ENCODE results near the gene AXL. TPM values are rescaled to one million over a fixed set of nuclear protein-coding genes. Genes with fewer than 3 reads are reported as not detected.

AXL gene
- total RNA-seq, 1 experiment from 2014 or later: 128 TPM

DNA sequence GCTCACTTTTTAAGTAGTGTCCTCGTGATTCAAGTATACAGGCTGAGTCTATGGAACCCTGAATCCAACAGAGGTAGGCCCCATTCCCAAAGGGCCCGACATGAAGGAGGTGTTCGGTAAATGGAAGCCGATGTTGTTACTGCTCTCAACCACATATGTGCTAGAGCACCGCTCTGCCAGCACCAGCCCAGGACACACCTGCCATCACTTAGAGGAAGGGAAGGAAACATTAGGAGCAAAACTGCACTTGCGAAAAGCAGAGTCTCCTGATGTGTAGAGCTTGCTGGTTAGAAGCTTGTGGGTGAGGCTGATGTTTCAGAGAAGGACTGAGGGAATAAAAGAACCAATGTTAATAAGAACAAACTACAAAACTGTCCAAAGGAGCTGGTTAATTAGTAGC is 81.5 kb downstream of the AXL start:
- intact Hi-C loops (cut with micrococcal nuclease; ENCODE audit: unreplicated experiment) (no loop called here), in situ Hi-C loops (cut with HindIII; ENCODE audit: low pct_unique_long_range_greater_than_20kb, low sequenced_read_pairs) (no loop called here)
- ATAC-seq (no peak), DNase-seq (ENCODE audit: low read depth, low spot score) (no peak)
- ChIA-PET CTCF (no interaction called here), POLR2A (no interaction called here)
- H3K27me3 ChIP-seq (ENCODE audit: control insufficient read depth, insufficient read depth, low read length): no peaks in the 10 kb centered on the region
- no peak for TF ChIP-seq POLR2AphosphoS5 (IDR thresholded peaks at IDR 0.05; ENCODE audit: low read depth, low read length)
- no peaks in the 10 kb centered on the region for H3K9me3 ChIP-seq (ENCODE audit: control insufficient read depth, insufficient read depth, low read depth, low read length)
- no TSS peak for BruUV-seq (replicated peaks)
- no peak overlapping the region for H3K4me3 ChIP-seq (ENCODE audit: low read depth in 2 of 2, low read length in 2 of 2)
- H3K27ac ChIP-seq (ENCODE audit: low read length): no peak overlapping the region
- no peaks in the 10 kb centered on the region for H3K4me1 ChIP-seq (ENCODE audit: control insufficient read depth, insufficient read depth, low read length)
- peaks cover 9% of the 10 kb centered on the region for H3K36me3 ChIP-seq (ENCODE audit: control insufficient read depth, insufficient read depth, low read length)

DNA sequence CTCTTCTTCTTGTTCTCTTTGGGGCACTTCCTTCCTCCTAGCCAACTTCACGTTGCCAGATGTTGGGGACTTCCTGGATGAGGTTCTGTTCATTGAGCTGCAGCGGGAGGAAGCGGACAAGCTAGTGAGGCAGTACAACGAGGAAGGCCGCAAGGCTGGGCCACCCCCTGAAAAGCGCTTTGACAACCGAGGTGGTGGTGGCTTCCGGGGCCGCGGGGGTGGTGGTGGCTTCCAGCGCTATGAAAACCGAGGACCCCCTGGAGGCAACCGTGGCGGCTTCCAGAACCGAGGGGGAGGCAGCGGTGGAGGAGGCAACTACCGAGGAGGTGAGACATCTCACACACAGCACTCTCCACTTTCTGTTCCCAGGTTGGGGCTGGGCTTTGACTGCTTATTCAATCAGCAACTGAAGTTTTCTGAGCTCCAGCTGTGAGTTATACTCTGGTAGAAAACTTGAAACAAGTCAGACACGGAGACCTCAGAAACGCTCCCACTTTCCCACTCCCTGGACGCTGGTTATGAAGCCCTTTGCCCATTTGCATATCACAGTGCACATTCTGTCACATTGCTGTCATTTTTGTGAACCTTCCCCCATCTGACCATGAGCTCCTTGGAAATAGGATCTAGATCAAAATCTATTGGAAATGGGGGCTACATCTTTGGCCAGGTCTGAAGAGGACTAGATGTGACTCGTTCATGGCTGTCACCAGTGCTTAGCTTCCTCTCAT is 83.8 kb downstream of the AXL start:
- BruUV-seq (replicated peaks): no TSS peak

More for the DNA sequence above, 83.8 kb downstream of the AXL start:
- TF ChIP-seq, protein P1, sequence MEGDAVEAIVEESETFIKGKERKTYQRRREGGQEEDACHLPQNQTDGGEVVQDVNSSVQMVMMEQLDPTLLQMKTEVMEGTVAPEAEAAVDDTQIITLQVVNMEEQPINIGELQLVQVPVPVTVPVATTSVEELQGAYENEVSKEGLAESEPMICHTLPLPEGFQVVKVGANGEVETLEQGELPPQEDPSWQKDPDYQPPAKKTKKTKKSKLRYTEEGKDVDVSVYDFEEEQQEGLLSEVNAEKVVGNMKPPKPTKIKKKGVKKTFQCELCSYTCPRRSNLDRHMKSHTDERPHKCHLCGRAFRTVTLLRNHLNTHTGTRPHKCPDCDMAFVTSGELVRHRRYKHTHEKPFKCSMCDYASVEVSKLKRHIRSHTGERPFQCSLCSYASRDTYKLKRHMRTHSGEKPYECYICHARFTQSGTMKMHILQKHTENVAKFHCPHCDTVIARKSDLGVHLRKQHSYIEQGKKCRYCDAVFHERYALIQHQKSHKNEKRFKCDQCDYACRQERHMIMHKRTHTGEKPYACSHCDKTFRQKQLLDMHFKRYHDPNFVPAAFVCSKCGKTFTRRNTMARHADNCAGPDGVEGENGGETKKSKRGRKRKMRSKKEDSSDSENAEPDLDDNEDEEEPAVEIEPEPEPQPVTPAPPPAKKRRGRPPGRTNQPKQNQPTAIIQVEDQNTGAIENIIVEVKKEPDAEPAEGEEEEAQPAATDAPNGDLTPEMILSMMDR (IDR thresholded peaks at IDR 0.05): no peak
- TF ChIP-seq, protein P2, sequence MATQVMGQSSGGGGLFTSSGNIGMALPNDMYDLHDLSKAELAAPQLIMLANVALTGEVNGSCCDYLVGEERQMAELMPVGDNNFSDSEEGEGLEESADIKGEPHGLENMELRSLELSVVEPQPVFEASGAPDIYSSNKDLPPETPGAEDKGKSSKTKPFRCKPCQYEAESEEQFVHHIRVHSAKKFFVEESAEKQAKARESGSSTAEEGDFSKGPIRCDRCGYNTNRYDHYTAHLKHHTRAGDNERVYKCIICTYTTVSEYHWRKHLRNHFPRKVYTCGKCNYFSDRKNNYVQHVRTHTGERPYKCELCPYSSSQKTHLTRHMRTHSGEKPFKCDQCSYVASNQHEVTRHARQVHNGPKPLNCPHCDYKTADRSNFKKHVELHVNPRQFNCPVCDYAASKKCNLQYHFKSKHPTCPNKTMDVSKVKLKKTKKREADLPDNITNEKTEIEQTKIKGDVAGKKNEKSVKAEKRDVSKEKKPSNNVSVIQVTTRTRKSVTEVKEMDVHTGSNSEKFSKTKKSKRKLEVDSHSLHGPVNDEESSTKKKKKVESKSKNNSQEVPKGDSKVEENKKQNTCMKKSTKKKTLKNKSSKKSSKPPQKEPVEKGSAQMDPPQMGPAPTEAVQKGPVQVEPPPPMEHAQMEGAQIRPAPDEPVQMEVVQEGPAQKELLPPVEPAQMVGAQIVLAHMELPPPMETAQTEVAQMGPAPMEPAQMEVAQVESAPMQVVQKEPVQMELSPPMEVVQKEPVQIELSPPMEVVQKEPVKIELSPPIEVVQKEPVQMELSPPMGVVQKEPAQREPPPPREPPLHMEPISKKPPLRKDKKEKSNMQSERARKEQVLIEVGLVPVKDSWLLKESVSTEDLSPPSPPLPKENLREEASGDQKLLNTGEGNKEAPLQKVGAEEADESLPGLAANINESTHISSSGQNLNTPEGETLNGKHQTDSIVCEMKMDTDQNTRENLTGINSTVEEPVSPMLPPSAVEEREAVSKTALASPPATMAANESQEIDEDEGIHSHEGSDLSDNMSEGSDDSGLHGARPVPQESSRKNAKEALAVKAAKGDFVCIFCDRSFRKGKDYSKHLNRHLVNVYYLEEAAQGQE (IDR thresholded peaks at IDR 0.05; ENCODE audit: insufficient read depth in 1 of 2, low read depth in 2 of 2, low read length in 1 of 2): no peak
- TF ChIP-seq SIN3A (IDR thresholded peaks at IDR 0.05; ENCODE audit: borderline replicate concordance, insufficient read depth, low read depth, low read length) (no peak), POLR2AphosphoS5 (IDR thresholded peaks at IDR 0.05; ENCODE audit: low read depth, low read length) (no peak), TCF7L2 (IDR thresholded peaks at IDR 0.05; ENCODE audit: low read depth, low read length) (no peak)
- POLR2A ChIA-PET: no interaction called here
- no peaks in the 10 kb centered on the region for H3K27me3 ChIP-seq (ENCODE audit: control insufficient read depth, insufficient read depth, low read length)
- in situ Hi-C loops (cut with HindIII; ENCODE audit: low pct_unique_long_range_greater_than_20kb, low sequenced_read_pairs): no loop called here
- H3K9me3 ChIP-seq (ENCODE audit: control insufficient read depth, insufficient read depth, low read depth, low read length): no peaks in the 10 kb centered on the region
- H3K4me3 ChIP-seq (ENCODE audit: low read depth in 2 of 2, low read length in 2 of 2): no peak overlapping the region
- intact Hi-C loops (cut with micrococcal nuclease; ENCODE audit: unreplicated experiment): no loop called here
- H3K4me1 ChIP-seq (ENCODE audit: control insufficient read depth, insufficient read depth, low read length): no peaks in the 10 kb centered on the region
- CTCF ChIA-PET: no interaction called here
- H3K27ac ChIP-seq (ENCODE audit: low read length): no peak overlapping the region
- H3K36me3 ChIP-seq (ENCODE audit: control insufficient read depth, insufficient read depth, low read length): peaks cover 8% of the 10 kb centered on the region
- no peak for ATAC-seq
- DNase-seq (ENCODE audit: low read depth, low spot score): no peak

All from Panc1 (cell line).